Fibroblast of gingiva (primary cell): ENCODE results near the gene IL32.

Source experiments
- DNase-seq: peaks from one replicate; pipeline ENCODE4 v3.0.0-alpha.2; 2011; ENCODE audit warnings: low read depth

IL32 gene

DNA sequence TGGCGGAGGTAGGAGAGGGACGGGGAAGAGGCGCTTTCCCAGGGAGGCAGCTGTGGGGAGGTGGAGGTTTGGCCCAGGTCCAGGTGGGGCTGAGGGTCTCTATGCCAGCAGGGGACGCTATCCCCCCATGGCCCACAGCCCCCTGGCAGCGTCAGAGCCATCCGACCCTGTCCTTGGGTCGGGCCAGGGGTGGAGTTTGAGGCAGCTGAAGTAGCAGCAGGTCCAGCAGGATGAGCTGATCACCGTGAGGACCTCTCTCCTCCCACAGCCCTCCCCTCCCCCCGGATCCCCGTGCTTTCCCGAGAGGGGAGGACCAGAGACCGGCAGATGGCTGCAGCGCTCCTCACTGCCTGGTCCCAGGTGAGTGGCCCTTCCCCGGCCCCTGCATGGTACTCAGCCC lies 50.1 kb downstream of the IL32 start:
- DNase-seq: no peak

GRCh38 chr16:3118204-3118790 lies 52.9 kb downstream of the IL32 start:
- no peak for DNase-seq

GRCh38 chr16:3118846-3119245 lies 53.4 kb downstream of the IL32 start:
- no peak for DNase-seq
